Ecto neural progenitor cell (in vitro differentiated cells): ENCODE results near the gene MLKL.
A peak's percentile ranks its signal among the peaks of the same experiment; 100 is the strongest.
"Not testable (repeated sequence)": the region's sequence is repeated elsewhere in the genome, so short reads cannot be mapped to it uniquely, and the experiment has no call there.

ENCODE experiments used
- DNase-seq: peaks from one replicate; pipeline ENCODE4 v3.0.0-alpha.2; 2018; ENCODE audit warnings: low spot score

The MLKL gene

GRCh38 chr16:74699666-74700065, 996 bp downstream of the MLKL start:
- DNase-seq: no peak

GRCh38 chr16:74698222-74698621, 2.4 kb downstream of the MLKL start:
- DNase-seq: no peak

GRCh38 chr16:74695450-74696422, 4.9 kb downstream of the MLKL start:
- peak; percentile 83 for DNase-seq

GRCh38 chr16:74691093-74691855, 9.4 kb downstream of the MLKL start:
- DNase-seq: no peak

- no peak for DNase-seq
Observed at GRCh38 chr16:74682556-74682955, 18.1 kb downstream of the MLKL start.

- no peak for DNase-seq
Observed at GRCh38 chr16:74680681-74681080, 20.0 kb downstream of the MLKL start.

- no peak for DNase-seq
Observed at GRCh38 chr16:74679983-74680382, 20.7 kb downstream of the MLKL start.

GRCh38 chr16:74677868-74678267, 22.8 kb downstream of the MLKL start:
- no peak for DNase-seq

GRCh38 chr16:74673876-74674275, 26.8 kb downstream of the MLKL start:
- no peak for DNase-seq

- not testable (repeated sequence) for DNase-seq
Observed at GRCh38 chr16:74668877-74669276, 31.8 kb downstream of the MLKL start.

- DNase-seq: peak; percentile 68
Observed at GRCh38 chr16:74667255-74667700, 33.4 kb downstream of the MLKL start.

GRCh38 chr16:74666425-74667254, 34.0 kb downstream of the MLKL start, which contains the start of gene RFWD3:
Gene RFWD3, minus strand, starts transcription at chr16:74666877. Its CDS starts 5,428 bp downstream, at chr16:74661449.
- DNase-seq: peak; percentile 96

GRCh38 chr16:74666010-74666421, 34.6 kb downstream of the MLKL start:
- no peak for DNase-seq

- DNase-seq: no peak
Observed at GRCh38 chr16:74661064-74661463, 39.6 kb downstream of the MLKL start.

GRCh38 chr16:74660383-74660782, 40.3 kb downstream of the MLKL start:
- no peak for DNase-seq

GRCh38 chr16:74659041-74659440, 41.6 kb downstream of the MLKL start:
- DNase-seq: no peak

- DNase-seq: no peak
Observed at GRCh38 chr16:74657870-74658642, 42.6 kb downstream of the MLKL start.

- no peak for DNase-seq
Observed at GRCh38 chr16:74654536-74655050, 46.1 kb downstream of the MLKL start.

GRCh38 chr16:74652883-74653282, 47.8 kb downstream of the MLKL start:
- DNase-seq: not testable (repeated sequence)

- no peak for DNase-seq
Observed at GRCh38 chr16:74652249-74652648, 48.4 kb downstream of the MLKL start.

- no peak for DNase-seq
Observed at GRCh38 chr16:74651841-74652240, 48.8 kb downstream of the MLKL start.
